Skeletal muscle tissue (tissue), 4 donors: ENCODE data around the gene CIAO2B. TPM values are rescaled to one million over a fixed set of nuclear protein-coding genes. Genes with fewer than 3 reads are reported as not detected.

Source experiments
- H3K27ac ChIP-seq: one replicate; pipeline ENCODE4 v1.7.0; 2013; ENCODE audit warnings: mild to moderate bottlenecking, low read depth, low read length, inconsistent platforms
- H3K27me3 ChIP-seq, 3 donors: one replicate each; pipeline ENCODE4 v1.7.0; 2013; ENCODE audit warnings: low read length in 3 of 3; ENCODE audit not compliant: control insufficient read depth in 3 of 3, insufficient read depth in 3 of 3
- H3K36me3 ChIP-seq, 3 donors: one replicate each; pipeline ENCODE4 v1.7.0; 2013; ENCODE audit warnings: low read length in 3 of 3; ENCODE audit not compliant: control insufficient read depth in 3 of 3, insufficient read depth in 3 of 3
- H3K4me1 ChIP-seq, 3 donors: one replicate each; pipeline ENCODE4 v1.7.0; 2013; ENCODE audit warnings: low read length in 3 of 3, mild to moderate bottlenecking in 3 of 3; ENCODE audit not compliant: control insufficient read depth in 3 of 3, insufficient read depth in 3 of 3
- H3K4me3 ChIP-seq, 3 donors: one replicate each; pipeline ENCODE4 v1.7.0; 2013; ENCODE audit warnings: low read length in 3 of 3
- H3K9ac ChIP-seq, 3 donors: one replicate each; pipeline ENCODE4 v1.7.0; 2013; ENCODE audit warnings: low read length in 3 of 3, mild to moderate bottlenecking in 3 of 3, moderate library complexity in 2 of 3, low read depth in 1 of 3
- H3K9me3 ChIP-seq, 3 donors: one replicate each; pipeline ENCODE4 v1.7.0; 2013; ENCODE audit warnings: low read length in 3 of 3; ENCODE audit not compliant: control insufficient read depth in 3 of 3
- total RNA-seq: library from RNA; depleted of rRNA; stranded (reverse); fragments of >200 nt; gene quantifications from one replicate; pipeline ENCODE4 v1.2.3, GENCODE V29; 2014
- donor health status: Osteomylitis.

The CIAO2B gene
- total RNA-seq, 1 donor from 2014 or later, result 95.0 TPM

- Histone ChIP-seq H3K9ac (no peak overlapping the region), H3K4me1 (peaks cover 34 to 42% (median 36%) of the 10 kb centered on the region in 3 donors), H3K4me3 (no peak overlapping the region), H3K36me3 (no peaks in the 10 kb centered on the region), H3K27me3 (no peaks in the 10 kb centered on the region), H3K27ac (no peak overlapping the region), H3K9me3 (no peaks in the 10 kb centered on the region)
Measured at GRCh38 chr16:66908116-66908515, 26.1 kb downstream of the CIAO2B start.

- no peaks in the 10 kb centered on the region for H3K36me3 ChIP-seq
- H3K4me3 ChIP-seq, result no peak overlapping the region
- no peak overlapping the region for H3K9ac ChIP-seq
- H3K27ac ChIP-seq, result no peak overlapping the region
- no peaks in the 10 kb centered on the region for H3K9me3 ChIP-seq
- H3K4me1 ChIP-seq, result peaks cover 43 to 49% (median 46%) of the 10 kb centered on the region in 3 donors
- no peaks in the 10 kb centered on the region for H3K27me3 ChIP-seq
Measured at GRCh38 chr16:66906916-66907836, 27.0 kb downstream of the CIAO2B start.

- peaks cover 56 to 62% (median 59%) of the 10 kb centered on the region in 3 donors for H3K4me1 ChIP-seq
- peak overlapping the region; percentile 93 for H3K27ac ChIP-seq
- H3K36me3 ChIP-seq, result no peaks in the 10 kb centered on the region
- peak overlapping the region in 1 of 3 donors; percentile 59 for H3K4me3 ChIP-seq
- peak overlapping the region in 2 of 3 donors; percentile 14 to 62 for H3K9ac ChIP-seq
- no peaks in the 10 kb centered on the region for H3K27me3 ChIP-seq
- no peaks in the 10 kb centered on the region for H3K9me3 ChIP-seq
Measured at GRCh38 chr16:66905633-66906539, 28.3 kb downstream of the CIAO2B start.

GRCh38 chr16:66904846-66905632, 29.2 kb downstream of the CIAO2B start:
- Histone ChIP-seq H3K27me3 (no peaks in the 10 kb centered on the region), H3K4me3 (peak overlapping the region in 2 of 3 donors; percentile 41 to 59)

GRCh38 chr16:66904428-66904845, 29.8 kb downstream of the CIAO2B start:
- Histone ChIP-seq H3K9me3 (no peaks in the 10 kb centered on the region), H3K4me3 (peak overlapping the region in 2 of 3 donors; percentile 41 to 59), H3K9ac (peak overlapping the region in 2 of 3 donors; percentile 48 to 84), H3K27ac (peak overlapping the region; percentile 93), H3K36me3 (no peaks in the 10 kb centered on the region), H3K27me3 (no peaks in the 10 kb centered on the region), H3K4me1 (peaks cover 70 to 76% (median 73%) of the 10 kb centered on the region in 3 donors)

More at GRCh38 chr16:66904846-66905632, 29.2 kb downstream of the CIAO2B start:
- Histone ChIP-seq H3K27ac (peak overlapping the region; percentile 93), H3K36me3 (no peaks in the 10 kb centered on the region), H3K4me1 (peaks cover 64 to 70% (median 67%) of the 10 kb centered on the region in 3 donors), H3K9ac (peak overlapping the region in 2 of 3 donors; percentile 48 to 62), H3K9me3 (no peaks in the 10 kb centered on the region)

GRCh38 chr16:66903544-66904427, 30.4 kb downstream of the CIAO2B start:
- H3K4me1 ChIP-seq, result peaks cover 76 to 82% (median 79%) of the 10 kb centered on the region in 3 donors
- peak overlapping the region; percentile 93 for H3K27ac ChIP-seq
- H3K9ac ChIP-seq, result peak overlapping the region; percentile 12 to 84 (median 48)
- no peaks in the 10 kb centered on the region for H3K36me3 ChIP-seq
- H3K27me3 ChIP-seq, result no peaks in the 10 kb centered on the region
- H3K9me3 ChIP-seq, result no peaks in the 10 kb centered on the region
- peak overlapping the region in 2 of 3 donors; percentile 13 to 51 for H3K4me3 ChIP-seq

- no peaks in the 10 kb centered on the region for H3K27me3 ChIP-seq
- H3K9ac ChIP-seq, result peak overlapping the region; percentile 28 to 84 (median 36)
- H3K9me3 ChIP-seq, result no peaks in the 10 kb centered on the region
- H3K4me1 ChIP-seq, result peaks cover 79 to 89% (median 85%) of the 10 kb centered on the region in 3 donors
- peak overlapping the region; percentile 93 for H3K27ac ChIP-seq
- H3K36me3 ChIP-seq, result no peaks in the 10 kb centered on the region
- H3K4me3 ChIP-seq, result peak overlapping the region; percentile 7 to 52 (median 32)
Measured at GRCh38 chr16:66902648-66903543, 31.3 kb downstream of the CIAO2B start.

GRCh38 chr16:66901626-66902025, 32.6 kb downstream of the CIAO2B start:
- Histone ChIP-seq H3K9me3 (no peaks in the 10 kb centered on the region), H3K4me1 (peaks cover 72 to 82% (median 77%) of the 10 kb centered on the region in 3 donors), H3K4me3 (peak overlapping the region in 2 of 3 donors; percentile 2 to 45), H3K27me3 (no peaks in the 10 kb centered on the region), H3K9ac (peak overlapping the region; percentile 54 to 84 (median 66)), H3K36me3 (no peaks in the 10 kb centered on the region), H3K27ac (peak overlapping the region; percentile 93)
